Suprapubic skin (tissue), 3 donors: ENCODE results near the gene ACSL6.

Experiments
- EP300 ChIP-seq: sonication (generic); formaldehyde crosslinking; IDR thresholded peaks from one replicate; pipeline ENCODE4 v1.6.1; 2017; ENCODE audit warnings: antibody characterized with exemption
- POLR2A ChIP-seq, 2 donors: fragments of 450-650 bp; IDR thresholded peaks; one replicate each; pipeline ENCODE4 v1.6.1; 2017; ENCODE audit warnings: antibody characterized with exemption in 2 of 2, mild to moderate bottlenecking in 2 of 2, moderate library complexity in 2 of 2
- TF ChIP-seq, protein P1 (sequence below), 2 donors: fragments of 200-600 bp in 1 of 2; fragments of 450-650 bp in 1 of 2; sonication (generic) in 1 of 2; IDR thresholded peaks; one replicate each; pipeline ENCODE4 v1.5.1; 2016 to 2019; ENCODE audit warnings: antibody characterized with exemption in 2 of 2, mild to moderate bottlenecking in 1 of 2, moderate library complexity in 1 of 2

DNA sequence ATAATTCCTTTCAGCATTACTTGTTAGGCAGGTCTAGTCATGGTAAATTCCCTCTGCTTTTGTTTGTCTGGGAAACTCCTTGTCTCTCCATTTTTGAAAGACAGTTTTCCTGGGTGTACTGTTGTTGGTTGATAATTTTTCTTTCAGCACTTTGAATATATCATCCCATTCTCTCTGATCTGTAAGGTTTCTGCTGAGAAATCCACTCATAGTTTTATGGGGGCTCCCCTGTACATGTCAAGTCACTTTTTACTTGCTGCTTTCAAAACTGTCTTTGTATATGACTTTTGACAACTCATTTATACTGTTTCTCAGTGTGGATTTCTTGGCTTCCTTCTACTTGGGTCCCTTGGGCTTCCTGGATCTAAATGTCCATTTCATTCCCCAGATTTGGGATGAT lies 82.5 kb downstream of the ACSL6 start:
- TF ChIP-seq, protein P1, sequence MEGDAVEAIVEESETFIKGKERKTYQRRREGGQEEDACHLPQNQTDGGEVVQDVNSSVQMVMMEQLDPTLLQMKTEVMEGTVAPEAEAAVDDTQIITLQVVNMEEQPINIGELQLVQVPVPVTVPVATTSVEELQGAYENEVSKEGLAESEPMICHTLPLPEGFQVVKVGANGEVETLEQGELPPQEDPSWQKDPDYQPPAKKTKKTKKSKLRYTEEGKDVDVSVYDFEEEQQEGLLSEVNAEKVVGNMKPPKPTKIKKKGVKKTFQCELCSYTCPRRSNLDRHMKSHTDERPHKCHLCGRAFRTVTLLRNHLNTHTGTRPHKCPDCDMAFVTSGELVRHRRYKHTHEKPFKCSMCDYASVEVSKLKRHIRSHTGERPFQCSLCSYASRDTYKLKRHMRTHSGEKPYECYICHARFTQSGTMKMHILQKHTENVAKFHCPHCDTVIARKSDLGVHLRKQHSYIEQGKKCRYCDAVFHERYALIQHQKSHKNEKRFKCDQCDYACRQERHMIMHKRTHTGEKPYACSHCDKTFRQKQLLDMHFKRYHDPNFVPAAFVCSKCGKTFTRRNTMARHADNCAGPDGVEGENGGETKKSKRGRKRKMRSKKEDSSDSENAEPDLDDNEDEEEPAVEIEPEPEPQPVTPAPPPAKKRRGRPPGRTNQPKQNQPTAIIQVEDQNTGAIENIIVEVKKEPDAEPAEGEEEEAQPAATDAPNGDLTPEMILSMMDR (IDR thresholded peaks at IDR 0.05) = no peak
- TF ChIP-seq POLR2A (IDR thresholded peaks at IDR 0.05) (no peak), EP300 (no peak)
